PFSK-1 (cell line): ENCODE data around the gene XCR1.

Source experiments
- TAF1 ChIP-seq: IDR thresholded peaks from 2 replicates; pipeline ENCODE4 v1.6.1; 2012; ENCODE audit warnings: low read length, control low read depth, borderline replicate concordance; ENCODE audit not compliant: insufficient read depth
- TF ChIP-seq, protein P1 (sequence below), 2 experiments: IDR thresholded peaks; 2 replicates each; pipeline versions ENCODE4 v1.6.1 to v1.8.0; 2011 to 2012; ENCODE audit warnings: low read depth in 2 of 2, low read length in 2 of 2, control low read depth in 1 of 2, inconsistent platforms in 1 of 2, mild to moderate bottlenecking in 1 of 2, moderate library complexity in 1 of 2; ENCODE audit not compliant: insufficient read depth in 1 of 2

DNA sequence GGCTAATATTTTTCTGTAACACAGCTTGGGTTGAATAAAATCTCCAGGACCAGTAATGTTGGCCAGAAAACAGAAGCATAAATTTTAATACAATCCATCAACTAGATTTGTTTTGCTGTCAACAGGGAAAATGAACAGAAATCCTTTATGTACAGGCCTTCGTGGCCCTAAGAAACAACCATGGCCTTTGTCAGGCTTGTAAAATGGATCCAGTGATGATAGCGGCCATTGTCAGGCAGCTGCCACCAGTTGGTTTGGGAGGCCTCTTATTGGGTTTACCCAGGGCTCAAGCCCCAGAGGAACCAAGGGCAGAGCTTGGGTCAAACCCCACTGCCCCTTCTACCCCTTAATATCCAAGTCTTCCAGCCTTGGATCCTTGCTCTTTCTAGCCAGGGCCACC, 26.1 kb downstream of the XCR1 start:
- TF ChIP-seq, protein P1, sequence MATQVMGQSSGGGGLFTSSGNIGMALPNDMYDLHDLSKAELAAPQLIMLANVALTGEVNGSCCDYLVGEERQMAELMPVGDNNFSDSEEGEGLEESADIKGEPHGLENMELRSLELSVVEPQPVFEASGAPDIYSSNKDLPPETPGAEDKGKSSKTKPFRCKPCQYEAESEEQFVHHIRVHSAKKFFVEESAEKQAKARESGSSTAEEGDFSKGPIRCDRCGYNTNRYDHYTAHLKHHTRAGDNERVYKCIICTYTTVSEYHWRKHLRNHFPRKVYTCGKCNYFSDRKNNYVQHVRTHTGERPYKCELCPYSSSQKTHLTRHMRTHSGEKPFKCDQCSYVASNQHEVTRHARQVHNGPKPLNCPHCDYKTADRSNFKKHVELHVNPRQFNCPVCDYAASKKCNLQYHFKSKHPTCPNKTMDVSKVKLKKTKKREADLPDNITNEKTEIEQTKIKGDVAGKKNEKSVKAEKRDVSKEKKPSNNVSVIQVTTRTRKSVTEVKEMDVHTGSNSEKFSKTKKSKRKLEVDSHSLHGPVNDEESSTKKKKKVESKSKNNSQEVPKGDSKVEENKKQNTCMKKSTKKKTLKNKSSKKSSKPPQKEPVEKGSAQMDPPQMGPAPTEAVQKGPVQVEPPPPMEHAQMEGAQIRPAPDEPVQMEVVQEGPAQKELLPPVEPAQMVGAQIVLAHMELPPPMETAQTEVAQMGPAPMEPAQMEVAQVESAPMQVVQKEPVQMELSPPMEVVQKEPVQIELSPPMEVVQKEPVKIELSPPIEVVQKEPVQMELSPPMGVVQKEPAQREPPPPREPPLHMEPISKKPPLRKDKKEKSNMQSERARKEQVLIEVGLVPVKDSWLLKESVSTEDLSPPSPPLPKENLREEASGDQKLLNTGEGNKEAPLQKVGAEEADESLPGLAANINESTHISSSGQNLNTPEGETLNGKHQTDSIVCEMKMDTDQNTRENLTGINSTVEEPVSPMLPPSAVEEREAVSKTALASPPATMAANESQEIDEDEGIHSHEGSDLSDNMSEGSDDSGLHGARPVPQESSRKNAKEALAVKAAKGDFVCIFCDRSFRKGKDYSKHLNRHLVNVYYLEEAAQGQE (IDR thresholded peaks at IDR 0.05; ENCODE audit: insufficient read depth in 1 of 2, low read depth in 2 of 2, low read length in 2 of 2), result no peak
- TF ChIP-seq TAF1, result no peak
